ENCODE data around the gene OTULIN.

- TF ChIP-seq, protein P1, sequence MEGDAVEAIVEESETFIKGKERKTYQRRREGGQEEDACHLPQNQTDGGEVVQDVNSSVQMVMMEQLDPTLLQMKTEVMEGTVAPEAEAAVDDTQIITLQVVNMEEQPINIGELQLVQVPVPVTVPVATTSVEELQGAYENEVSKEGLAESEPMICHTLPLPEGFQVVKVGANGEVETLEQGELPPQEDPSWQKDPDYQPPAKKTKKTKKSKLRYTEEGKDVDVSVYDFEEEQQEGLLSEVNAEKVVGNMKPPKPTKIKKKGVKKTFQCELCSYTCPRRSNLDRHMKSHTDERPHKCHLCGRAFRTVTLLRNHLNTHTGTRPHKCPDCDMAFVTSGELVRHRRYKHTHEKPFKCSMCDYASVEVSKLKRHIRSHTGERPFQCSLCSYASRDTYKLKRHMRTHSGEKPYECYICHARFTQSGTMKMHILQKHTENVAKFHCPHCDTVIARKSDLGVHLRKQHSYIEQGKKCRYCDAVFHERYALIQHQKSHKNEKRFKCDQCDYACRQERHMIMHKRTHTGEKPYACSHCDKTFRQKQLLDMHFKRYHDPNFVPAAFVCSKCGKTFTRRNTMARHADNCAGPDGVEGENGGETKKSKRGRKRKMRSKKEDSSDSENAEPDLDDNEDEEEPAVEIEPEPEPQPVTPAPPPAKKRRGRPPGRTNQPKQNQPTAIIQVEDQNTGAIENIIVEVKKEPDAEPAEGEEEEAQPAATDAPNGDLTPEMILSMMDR (IDR thresholded peaks at IDR 0.05) = no peak
- no peak for TF ChIP-seq POLR2A (IDR thresholded peaks at IDR 0.05)
These were observed 37.2 kb upstream of the OTULIN start for GRCh38 chr5:14627270-14627669.
